Thyroid gland (tissue), 4 donors: ENCODE results near the gene GRIN2A. TPM values are rescaled to one million over a fixed set of nuclear protein-coding genes. Genes with fewer than 3 reads are reported as not detected.

Source experiments
- DNase-seq, 2 donors: peaks; one replicate each; pipeline ENCODE4 v3.0.0-alpha.2; 2019
- H3K27ac ChIP-seq, 3 donors: fragments of 200-600 bp; sonication (generic); 1 replicate in 2 of 3; 2 replicates in 1 of 3; pipeline ENCODE4 v1.5.1; 2016 to 2019; ENCODE audit warnings: mild to moderate bottlenecking in 1 of 3, moderate library complexity in 1 of 3
- H3K27me3 ChIP-seq: fragments of 200-600 bp; sonication (generic); one replicate; pipeline ENCODE4 v1.5.1; 2019
- H3K36me3 ChIP-seq, 2 donors: fragments of 200-600 bp; sonication (generic); one replicate each; pipeline ENCODE4 v1.5.1; 2016 to 2019
- H3K4me1 ChIP-seq, 2 donors: fragments of 200-600 bp; sonication (generic); one replicate each; pipeline ENCODE4 v1.5.1; 2017 to 2019
- H3K4me3 ChIP-seq, 3 donors: fragments of 200-600 bp; sonication (generic); replicated peaks in 1 of 3; 1 replicate in 2 of 3; 2 replicates in 1 of 3; pipeline ENCODE4 v1.5.1; 2016; ENCODE audit warnings: mild to moderate bottlenecking in 1 of 3
- H3K9me3 ChIP-seq: fragments of 200-600 bp; sonication (generic); one replicate; pipeline ENCODE4 v1.5.1; 2017
- POLR2A ChIP-seq, 2 donors: fragments of 450-650 bp; IDR thresholded peaks; one replicate each; pipeline ENCODE4 v1.6.1; 2017; ENCODE audit warnings: antibody characterized with exemption in 2 of 2, mild to moderate bottlenecking in 2 of 2, moderate library complexity in 1 of 2
- WGBS, 2 donors: methylation state at CpG; one replicate each; pipeline ENCODE4 v1.1.5; 2017; 5-methylcytosine and 5-hydroxymethylcytosine counted together
- intact Hi-C: fragments of 100-400 bp; cut with DNase I; formaldehyde crosslinking; loops from one replicate; pipeline ENCODE4 v1.15.1; 2023
- total RNA-seq, 4 donors: library from RNA; depleted of rRNA; stranded (reverse); fragments of >200 nt; gene quantifications; one replicate each; pipeline ENCODE4 v1.2.3, GENCODE V29; 2016
- TF ChIP-seq, protein P1 (sequence below), 6 experiments: fragments of 200-600 bp in 3 of 6; fragments of 450-650 bp in 3 of 6; sonication (generic) in 3 of 6; IDR thresholded peaks; one replicate each; pipeline ENCODE4 v1.5.1; 2016 to 2019; ENCODE audit warnings: antibody characterized with exemption in 6 of 6, mild to moderate bottlenecking in 2 of 6, inconsistent platforms in 1 of 6, moderate library complexity in 1 of 6

Gene GRIN2A
- total RNA-seq, 4 donors from 2014 or later: 0.11 to 1.3 (median 0.53) TPM

DNA sequence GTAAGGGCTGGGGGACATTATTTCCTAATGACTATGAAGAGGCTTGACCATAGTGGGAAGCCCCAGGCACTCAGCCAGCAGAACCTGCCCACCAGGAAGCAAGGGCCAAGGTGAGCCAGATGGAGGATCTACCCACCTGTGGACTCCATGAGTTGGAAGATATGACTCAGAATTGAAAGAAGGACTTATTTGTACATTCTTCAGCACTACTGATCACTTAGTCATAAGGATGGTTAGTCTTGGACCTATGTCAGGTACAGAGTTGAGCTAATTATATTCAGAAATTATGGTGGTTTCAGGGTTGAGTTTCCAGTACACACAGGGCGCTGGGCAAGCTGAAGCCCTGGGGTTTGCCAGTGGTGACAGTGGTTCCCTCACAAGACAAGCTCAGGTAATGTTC lies 24.0 kb upstream of the GRIN2A start:
- no peaks in the 10 kb centered on the region for H3K4me1 ChIP-seq
- no peak for TF ChIP-seq POLR2A (IDR thresholded peaks at IDR 0.05)
- TF ChIP-seq, protein P1, sequence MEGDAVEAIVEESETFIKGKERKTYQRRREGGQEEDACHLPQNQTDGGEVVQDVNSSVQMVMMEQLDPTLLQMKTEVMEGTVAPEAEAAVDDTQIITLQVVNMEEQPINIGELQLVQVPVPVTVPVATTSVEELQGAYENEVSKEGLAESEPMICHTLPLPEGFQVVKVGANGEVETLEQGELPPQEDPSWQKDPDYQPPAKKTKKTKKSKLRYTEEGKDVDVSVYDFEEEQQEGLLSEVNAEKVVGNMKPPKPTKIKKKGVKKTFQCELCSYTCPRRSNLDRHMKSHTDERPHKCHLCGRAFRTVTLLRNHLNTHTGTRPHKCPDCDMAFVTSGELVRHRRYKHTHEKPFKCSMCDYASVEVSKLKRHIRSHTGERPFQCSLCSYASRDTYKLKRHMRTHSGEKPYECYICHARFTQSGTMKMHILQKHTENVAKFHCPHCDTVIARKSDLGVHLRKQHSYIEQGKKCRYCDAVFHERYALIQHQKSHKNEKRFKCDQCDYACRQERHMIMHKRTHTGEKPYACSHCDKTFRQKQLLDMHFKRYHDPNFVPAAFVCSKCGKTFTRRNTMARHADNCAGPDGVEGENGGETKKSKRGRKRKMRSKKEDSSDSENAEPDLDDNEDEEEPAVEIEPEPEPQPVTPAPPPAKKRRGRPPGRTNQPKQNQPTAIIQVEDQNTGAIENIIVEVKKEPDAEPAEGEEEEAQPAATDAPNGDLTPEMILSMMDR (IDR thresholded peaks at IDR 0.05): no peak
- H3K36me3 ChIP-seq: no peaks in the 10 kb centered on the region
- WGBS, 2 donors: 95 to 100% methylated on average over 1 of the region's 1 CpG
- no peak for DNase-seq
- no peak overlapping the region for H3K27ac ChIP-seq
- no peaks in the 10 kb centered on the region for H3K9me3 ChIP-seq
- no peaks in the 10 kb centered on the region for H3K27me3 ChIP-seq
- intact Hi-C loops: no loop called here
- H3K4me3 ChIP-seq: no peak overlapping the region

DNA sequence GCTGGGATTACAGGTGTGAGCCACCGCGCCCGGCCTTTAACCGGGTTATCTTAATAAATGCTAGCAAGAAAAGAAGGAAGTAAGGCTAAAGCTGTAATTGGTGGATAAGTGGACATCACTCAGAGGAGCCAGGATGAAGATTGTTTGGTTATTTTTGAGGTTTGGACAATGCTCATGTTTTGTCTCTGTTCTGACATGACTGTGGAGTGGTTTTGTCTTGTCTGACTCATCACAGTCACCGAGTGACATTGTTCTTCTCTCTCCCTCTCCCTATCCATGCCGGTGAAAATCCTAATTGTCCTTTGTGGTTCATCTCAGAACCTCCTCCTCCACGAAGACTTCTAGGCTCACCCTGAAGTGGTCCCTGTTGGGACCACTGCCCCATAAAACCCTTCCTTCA lies 23.5 kb upstream of the GRIN2A start:
- no peaks in the 10 kb centered on the region for H3K4me1 ChIP-seq
- H3K27me3 ChIP-seq: no peaks in the 10 kb centered on the region
- TF ChIP-seq, protein P1 (IDR thresholded peaks at IDR 0.05): no peak
- TF ChIP-seq POLR2A (IDR thresholded peaks at IDR 0.05): no peak
- no peak overlapping the region for H3K4me3 ChIP-seq
- no peak overlapping the region for H3K27ac ChIP-seq
- DNase-seq: no peak
- no peaks in the 10 kb centered on the region for H3K9me3 ChIP-seq
- intact Hi-C loops: no loop called here
- WGBS, 2 donors: 91 to 94% methylated on average over 7 of the region's 7 CpGs
- H3K36me3 ChIP-seq: no peaks in the 10 kb centered on the region

DNA sequence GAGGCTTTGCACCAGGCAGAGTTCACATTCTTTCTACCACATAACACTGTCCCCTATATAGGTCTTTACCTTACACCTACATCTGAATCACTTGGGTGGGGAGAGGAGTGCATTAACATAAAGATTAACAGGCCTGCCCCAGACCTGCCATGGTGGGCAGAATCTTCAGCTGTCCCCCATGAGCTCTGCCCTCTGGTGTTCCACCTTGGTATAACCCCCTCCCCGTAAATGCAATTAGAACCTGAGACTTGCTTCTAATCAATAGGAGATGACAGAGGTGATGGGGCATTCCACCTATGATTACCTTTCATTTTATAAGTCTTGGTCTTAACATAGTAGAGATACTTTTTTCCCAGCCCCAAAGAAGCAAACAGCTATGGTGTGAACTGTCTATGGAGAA lies 20.4 kb upstream of the GRIN2A start:
- Histone ChIP-seq H3K27me3 (no peaks in the 10 kb centered on the region), H3K4me3 (no peak overlapping the region), H3K9me3 (no peaks in the 10 kb centered on the region), H3K36me3 (no peaks in the 10 kb centered on the region), H3K4me1 (no peaks in the 10 kb centered on the region), H3K27ac (no peak overlapping the region)
- intact Hi-C loops: no loop called here
- no peak for DNase-seq
- 100% methylated on average over 1 of the region's 1 CpG for WGBS, 2 donors
- no peak for TF ChIP-seq POLR2A (IDR thresholded peaks at IDR 0.05)
- TF ChIP-seq, protein P1 (IDR thresholded peaks at IDR 0.05): no peak

DNA sequence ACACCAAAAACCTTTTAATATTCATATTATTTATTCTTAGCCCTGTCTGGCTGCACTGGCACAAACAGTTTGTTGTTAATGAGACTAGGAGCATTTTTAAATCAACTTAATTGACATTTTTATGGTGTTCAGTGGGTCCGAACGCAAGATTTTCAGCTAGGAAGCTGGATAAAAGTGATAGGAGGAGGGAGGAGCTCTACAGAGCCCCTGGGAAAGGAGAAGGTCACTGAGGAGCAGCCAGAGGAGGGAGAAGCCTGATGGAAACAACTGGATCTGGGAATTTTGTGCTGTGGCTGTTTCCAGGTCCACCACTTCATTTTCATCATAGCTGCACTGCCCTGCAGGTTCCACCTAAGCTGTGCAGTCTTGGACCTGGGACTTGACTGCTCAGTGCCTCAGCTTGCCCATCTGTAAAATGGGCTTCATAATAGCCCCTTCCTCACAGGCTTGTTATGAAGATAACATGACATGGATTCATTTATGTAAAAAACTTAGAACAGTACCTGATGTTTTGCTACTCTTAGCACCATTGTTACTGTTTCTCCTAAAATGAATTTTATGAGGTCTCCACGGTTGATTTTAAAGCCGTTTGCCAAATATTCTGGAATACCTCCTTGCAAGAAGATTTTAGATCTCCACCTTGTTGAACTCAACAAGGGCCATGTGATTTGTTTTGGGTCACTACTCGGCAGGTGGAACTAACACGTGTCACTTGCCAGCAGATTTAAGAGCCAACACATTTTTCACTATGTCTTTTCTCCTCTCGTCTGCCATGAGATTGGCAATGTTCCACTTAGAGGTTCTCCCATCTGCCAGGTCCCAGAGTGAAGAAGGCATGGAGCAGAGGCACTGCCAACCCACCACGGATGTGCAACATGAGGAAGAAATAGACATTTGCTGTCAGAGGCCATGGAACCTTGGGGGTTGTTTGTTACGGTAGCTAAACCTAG lies 18.7 kb upstream of the GRIN2A start:
- TF ChIP-seq, protein P1 (IDR thresholded peaks at IDR 0.05): no peak
- TF ChIP-seq POLR2A (IDR thresholded peaks at IDR 0.05): no peak
- intact Hi-C loops: no loop called here
- H3K4me3 ChIP-seq: no peak overlapping the region
- no peaks in the 10 kb centered on the region for H3K36me3 ChIP-seq
- H3K9me3 ChIP-seq: no peaks in the 10 kb centered on the region
- no peak for DNase-seq
- H3K27ac ChIP-seq: no peak overlapping the region
- H3K27me3 ChIP-seq: no peaks in the 10 kb centered on the region
- WGBS, 2 donors: 72 to 84% methylated on average over 9 of the region's 9 CpGs
- H3K4me1 ChIP-seq: no peaks in the 10 kb centered on the region

DNA sequence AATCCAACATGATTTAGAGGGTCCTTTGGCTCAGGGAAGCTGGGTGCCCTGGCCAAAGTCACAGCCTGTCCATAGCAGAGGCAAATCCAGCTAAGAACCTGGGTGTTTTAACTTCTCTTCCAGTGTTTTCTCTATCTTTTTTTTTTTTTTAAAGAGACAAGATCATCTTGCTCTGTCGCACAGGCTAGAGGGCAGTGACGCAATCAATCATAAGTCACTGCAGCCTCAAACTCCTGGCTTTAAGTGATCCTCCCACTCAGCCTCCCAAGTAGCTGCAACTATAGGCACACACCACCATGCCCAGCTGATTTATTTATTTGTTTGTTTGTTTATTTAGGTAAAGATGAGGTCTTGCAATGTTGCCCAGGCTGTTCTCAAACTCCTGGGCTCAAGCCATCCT lies 14.8 kb upstream of the GRIN2A start:
- no peaks in the 10 kb centered on the region for H3K4me1 ChIP-seq
- TF ChIP-seq, protein P1 (IDR thresholded peaks at IDR 0.05): no peak
- no peak for TF ChIP-seq POLR2A (IDR thresholded peaks at IDR 0.05)
- H3K27me3 ChIP-seq: no peaks in the 10 kb centered on the region
- H3K27ac ChIP-seq: no peak overlapping the region
- no peak for DNase-seq
- H3K36me3 ChIP-seq: no peaks in the 10 kb centered on the region
- no peaks in the 10 kb centered on the region for H3K9me3 ChIP-seq
- H3K4me3 ChIP-seq: no peak overlapping the region
- intact Hi-C loops: no loop called here
- WGBS, 2 donors: 73 to 83% methylated on average over 2 of the region's 2 CpGs
